Fibroblast of skin of left biceps (primary cell): ENCODE data around the gene DNAAF5.

Experiments used
- DNase-seq, 2 experiments: peaks; one replicate each; pipeline ENCODE4 v3.0.0-alpha.2; 2013; ENCODE audit warnings: low read depth in 2 of 2

Gene DNAAF5

GRCh38 chr7:706721-707120, 19.8 kb upstream of the DNAAF5 start:
- DNase-seq = no peak

- DNase-seq = no peak
Observed at GRCh38 chr7:707296-708000, 19.1 kb upstream of the DNAAF5 start.

GRCh38 chr7:710161-710560, 16.3 kb upstream of the DNAAF5 start:
- DNase-seq = no peak

- DNase-seq = no peak
Observed at GRCh38 chr7:711093-711921, 15.2 kb upstream of the DNAAF5 start.

- no peak for DNase-seq
Observed at GRCh38 chr7:711922-712380, 14.5 kb upstream of the DNAAF5 start.

GRCh38 chr7:712381-713138, 13.9 kb upstream of the DNAAF5 start:
- no peak for DNase-seq

- no peak for DNase-seq
Observed at GRCh38 chr7:713139-713457, 13.4 kb upstream of the DNAAF5 start.

GRCh38 chr7:713488-714230, 12.8 kb upstream of the DNAAF5 start:
- no peak for DNase-seq

- no peak for DNase-seq
Observed at GRCh38 chr7:714251-714671, 12.2 kb upstream of the DNAAF5 start.

GRCh38 chr7:716222-716621, 10.3 kb upstream of the DNAAF5 start:
- no peak for DNase-seq

- no peak for DNase-seq
Observed at GRCh38 chr7:716636-717035, 9.9 kb upstream of the DNAAF5 start.

- DNase-seq = no peak
Observed at GRCh38 chr7:721619-722248, 4.8 kb upstream of the DNAAF5 start.

GRCh38 chr7:723541-723940, 3.0 kb upstream of the DNAAF5 start:
- no peak for DNase-seq

- DNase-seq = no peak
Observed at GRCh38 chr7:724298-724697, 2.2 kb upstream of the DNAAF5 start.

- DNase-seq = no peak
Observed at GRCh38 chr7:725223-726005, 1.1 kb upstream of the DNAAF5 start.

- no peak for DNase-seq
Observed at GRCh38 chr7:726854-727103, 280 bp downstream of the DNAAF5 start.

- no peak for DNase-seq
Observed at GRCh38 chr7:727104-727805, 756 bp downstream of the DNAAF5 start, which contains the start of gene PRKAR1B. Gene PRKAR1B, minus strand, starts transcription at chr7:727281. Its CDS starts 15,776 bp downstream, at chr7:711505.

- no peak for DNase-seq
Observed at GRCh38 chr7:727806-728460, 1.4 kb downstream of the DNAAF5 start.

GRCh38 chr7:728602-729001, 2.1 kb downstream of the DNAAF5 start:
- no peak for DNase-seq
